ENCODE measurements around the gene ZSCAN31.
"Not testable (repeated sequence)": the region's sequence is repeated elsewhere in the genome, so short reads cannot be mapped to it uniquely, and the experiment has no call there.

Gene ZSCAN31

GRCh38 chr6:28373925-28374324 lies 38.0 kb upstream of the ZSCAN31 start:
- in situ Hi-C loops (cut with MboI; ENCODE audit: low sequenced_read_pairs, unreplicated experiment) = no loop called here
- TF ChIP-seq, protein P1, sequence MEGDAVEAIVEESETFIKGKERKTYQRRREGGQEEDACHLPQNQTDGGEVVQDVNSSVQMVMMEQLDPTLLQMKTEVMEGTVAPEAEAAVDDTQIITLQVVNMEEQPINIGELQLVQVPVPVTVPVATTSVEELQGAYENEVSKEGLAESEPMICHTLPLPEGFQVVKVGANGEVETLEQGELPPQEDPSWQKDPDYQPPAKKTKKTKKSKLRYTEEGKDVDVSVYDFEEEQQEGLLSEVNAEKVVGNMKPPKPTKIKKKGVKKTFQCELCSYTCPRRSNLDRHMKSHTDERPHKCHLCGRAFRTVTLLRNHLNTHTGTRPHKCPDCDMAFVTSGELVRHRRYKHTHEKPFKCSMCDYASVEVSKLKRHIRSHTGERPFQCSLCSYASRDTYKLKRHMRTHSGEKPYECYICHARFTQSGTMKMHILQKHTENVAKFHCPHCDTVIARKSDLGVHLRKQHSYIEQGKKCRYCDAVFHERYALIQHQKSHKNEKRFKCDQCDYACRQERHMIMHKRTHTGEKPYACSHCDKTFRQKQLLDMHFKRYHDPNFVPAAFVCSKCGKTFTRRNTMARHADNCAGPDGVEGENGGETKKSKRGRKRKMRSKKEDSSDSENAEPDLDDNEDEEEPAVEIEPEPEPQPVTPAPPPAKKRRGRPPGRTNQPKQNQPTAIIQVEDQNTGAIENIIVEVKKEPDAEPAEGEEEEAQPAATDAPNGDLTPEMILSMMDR (IDR thresholded peaks at IDR 0.05; ENCODE audit: borderline replicate concordance, control extremely low read depth, extremely low read depth, insufficient read depth, missing control alignments) = no peak
- DNase-seq (ENCODE audit: low spot score) = no peak

GRCh38 chr6:28371706-28372451 lies 35.9 kb upstream of the ZSCAN31 start:
- in situ Hi-C loops (cut with MboI; ENCODE audit: low sequenced_read_pairs, unreplicated experiment) = no loop called here
- TF ChIP-seq, protein P1 (IDR thresholded peaks at IDR 0.05; ENCODE audit: borderline replicate concordance, control extremely low read depth, extremely low read depth, insufficient read depth, missing control alignments) = no peak
- peak; percentile 46 for DNase-seq (ENCODE audit: low spot score)

DNA sequence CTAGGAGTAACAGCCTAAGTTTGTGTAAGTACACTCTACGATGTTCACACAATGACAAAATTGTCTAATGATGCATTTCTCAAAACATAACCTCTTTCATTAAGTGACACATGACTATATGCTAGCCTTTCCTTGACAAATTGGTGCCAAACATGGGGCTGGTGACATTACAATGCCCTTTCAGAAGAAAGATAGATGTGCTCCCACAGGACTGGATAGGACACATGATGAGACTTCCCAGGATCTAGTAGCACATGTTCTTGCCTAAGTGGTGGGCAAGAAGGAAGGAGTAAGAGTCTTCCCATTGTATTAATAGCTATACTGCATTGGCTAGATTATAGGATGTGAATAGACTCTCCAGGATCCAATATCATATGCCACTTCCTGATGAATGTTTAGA lies 35.3 kb upstream of the ZSCAN31 start:
- in situ Hi-C loops (cut with MboI; ENCODE audit: low sequenced_read_pairs, unreplicated experiment) = no loop called here
- DNase-seq (ENCODE audit: low spot score) = no peak
- TF ChIP-seq, protein P1 (IDR thresholded peaks at IDR 0.05; ENCODE audit: borderline replicate concordance, control extremely low read depth, extremely low read depth, insufficient read depth, missing control alignments) = no peak

GRCh38 chr6:28370440-28370839 lies 34.5 kb upstream of the ZSCAN31 start:
- TF ChIP-seq, protein P1 (IDR thresholded peaks at IDR 0.05; ENCODE audit: borderline replicate concordance, control extremely low read depth, extremely low read depth, insufficient read depth, missing control alignments) = no peak
- DNase-seq (ENCODE audit: low spot score) = no peak
- in situ Hi-C loops (cut with MboI; ENCODE audit: low sequenced_read_pairs, unreplicated experiment) = no loop called here

GRCh38 chr6:28369463-28369862 lies 33.5 kb upstream of the ZSCAN31 start:
- TF ChIP-seq, protein P1 (IDR thresholded peaks at IDR 0.05; ENCODE audit: borderline replicate concordance, control extremely low read depth, extremely low read depth, insufficient read depth, missing control alignments) = no peak
- no peak for DNase-seq (ENCODE audit: low spot score)
- in situ Hi-C loops (cut with MboI; ENCODE audit: low sequenced_read_pairs, unreplicated experiment) = no loop called here

DNA sequence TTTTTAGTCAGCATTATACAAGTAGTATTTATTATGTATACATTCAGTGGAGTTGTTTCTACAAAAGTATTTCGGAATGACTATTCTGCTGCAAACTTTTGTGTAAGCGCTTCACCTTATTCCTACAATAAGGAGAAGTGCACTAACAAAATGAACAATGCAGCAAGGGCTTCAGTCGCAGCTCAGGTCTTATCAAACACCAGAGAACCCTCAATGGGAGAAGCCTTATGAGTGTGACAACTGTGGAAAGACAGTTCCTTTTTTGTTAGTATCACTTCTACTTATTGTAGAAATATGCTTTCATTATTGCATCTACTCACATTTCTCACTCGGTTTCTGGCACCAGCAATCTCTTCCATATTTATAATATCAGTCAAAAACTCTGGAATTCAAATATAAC lies 32.6 kb upstream of the ZSCAN31 start:
- TF ChIP-seq, protein P1 (IDR thresholded peaks at IDR 0.05; ENCODE audit: borderline replicate concordance, control extremely low read depth, extremely low read depth, insufficient read depth, missing control alignments) = no peak
- peak; percentile 67 for DNase-seq (ENCODE audit: low spot score)
- in situ Hi-C loops (cut with MboI; ENCODE audit: low sequenced_read_pairs, unreplicated experiment) = no loop called here

GRCh38 chr6:28365590-28365989 lies 29.6 kb upstream of the ZSCAN31 start:
- in situ Hi-C loops (cut with MboI; ENCODE audit: low sequenced_read_pairs, unreplicated experiment) = not testable (repeated sequence)

More at GRCh38 chr6:28365590-28365989, 29.6 kb upstream of the ZSCAN31 start:
- not testable (repeated sequence) for DNase-seq (ENCODE audit: low spot score)
